HepG2 (cell line): ENCODE data around the gene A3GALT2. TPM values are rescaled to one million over a fixed set of nuclear protein-coding genes. Genes with fewer than 3 reads are reported as not detected.

Experiments used
- ATAC-seq: fragments of 200-7000 bp; cut with Tn5 transposase; 3 replicates; pipeline ENCODE4 v1.9.1; 2020; ENCODE audit warnings: mild to moderate bottlenecking, moderate library complexity
- BruUV-seq: library from RNA; stranded (reverse); fragments of 400-500 nt; replicated peaks from 2 replicates; lab custom pipeline; 2021; lab: Mats Ljungman, UMichigan
- CTCF ChIA-PET: fragments of 300-600 bp; formaldehyde crosslinking; extraction: SDS; loops from one replicate; lab custom pipeline; 2021; ENCODE audit warnings: low total read pairs, inconsistent platforms, low intra/inter-chr PET ratio; lab: Yijun Ruan, JAX
- POLR2A ChIA-PET: fragments of 350-600 bp; sonication (Branson Sonifier 250); formaldehyde crosslinking; loops from one replicate; lab custom pipeline; 2020; ENCODE audit warnings: antibody characterized with exemption, inconsistent platforms; lab: Yijun Ruan, JAX
- DNase-seq: peaks from one replicate; pipeline ENCODE4 v3.0.0-alpha.2; 2015; ENCODE audit warnings: low spot score
- FAIRE-seq: peaks from 3 replicates; lab custom pipeline; 2011; peaks lifted over from hg19 to GRCh38; lab: Jason Lieb, UNC
- H2AFZ ChIP-seq: one replicate; pipeline ENCODE4 v1.6.1; 2011; ENCODE audit warnings: low read length, inconsistent platforms
- H3K27ac ChIP-seq: fragments of 300-600 bp; 3 replicates; pipeline ENCODE4 v1.8.0; 2011; ENCODE audit warnings: mixed run types, mild to moderate bottlenecking, mixed read lengths, low read length, inconsistent platforms; ENCODE audit not compliant: insufficient read depth; ENCODE audit errors: extremely low read length
- H3K27me3 ChIP-seq, 2 experiments: fragments of 200-600 bp in 1 of 2; 2 replicates in 1 of 2; 3 replicates in 1 of 2; pipeline versions ENCODE4 v1.6.0 to v1.8.0; 2011; ENCODE audit warnings: low read length in 2 of 2, mild to moderate bottlenecking in 2 of 2, moderate library complexity in 2 of 2, inconsistent platforms in 1 of 2; ENCODE audit not compliant: insufficient read depth in 2 of 2, control insufficient read depth in 1 of 2
- H3K36me3 ChIP-seq, 2 experiments: fragments of 200-600 bp in 1 of 2; replicated peaks in 1 of 2; 2 replicates in 1 of 2; 3 replicates in 1 of 2; pipeline versions ENCODE4 v1.5.1 to v1.8.0; 2011; ENCODE audit warnings: low read length in 2 of 2, inconsistent platforms in 1 of 2; ENCODE audit not compliant: insufficient read depth in 2 of 2, control insufficient read depth in 1 of 2
- H3K4me1 ChIP-seq: 2 replicates; pipeline ENCODE4 v1.5.1; 2012; ENCODE audit warnings: low read length, inconsistent platforms; ENCODE audit not compliant: insufficient read depth
- H3K4me2 ChIP-seq: 2 replicates; pipeline ENCODE4 v1.6.0; 2011; ENCODE audit warnings: low read depth, low read length, inconsistent platforms
- H3K4me3 ChIP-seq, 3 experiments: fragments of 200-600 bp in 1 of 3; sonication (generic), shearing (Covaris generic) in 1 of 3; replicated peaks in 1 of 3; 2 replicates each; pipeline ENCODE4 v1.5.1; 2011 to 2016; ENCODE audit warnings: low read length in 3 of 3, inconsistent platforms in 2 of 3, low read depth in 2 of 3, mild to moderate bottlenecking in 2 of 3, control low read depth in 1 of 3, mixed read lengths in 1 of 3; ENCODE audit not compliant: insufficient read depth in 1 of 3
- H3K79me2 ChIP-seq: one replicate; pipeline ENCODE4 v1.6.1; 2011; ENCODE audit warnings: low read length, inconsistent platforms; ENCODE audit not compliant: insufficient read depth
- H3K9ac ChIP-seq: 2 replicates; pipeline ENCODE4 v1.6.0; 2011; ENCODE audit warnings: mild to moderate bottlenecking, low read depth, low read length, inconsistent platforms; ENCODE audit not compliant: insufficient read depth
- H3K9me3 ChIP-seq: 2 replicates; pipeline ENCODE4 v1.5.1; 2012; ENCODE audit warnings: mild to moderate bottlenecking, low read length
- H4K20me1 ChIP-seq: 2 replicates; pipeline ENCODE4 v1.6.0; 2011; ENCODE audit warnings: inconsistent platforms, mild to moderate bottlenecking, low read length, moderate library complexity; ENCODE audit not compliant: insufficient read depth
- ARHGAP35 ChIP-seq: sonication (generic); formaldehyde crosslinking; IDR thresholded peaks from 2 replicates; pipeline ENCODE4 v1.9.0; 2022; ENCODE audit warnings: mild to moderate bottlenecking, inconsistent platforms, moderate library complexity, missing genetic modification reagents, borderline replicate concordance
- FOXA1 ChIP-seq, 2 experiments: fragments of 450-650 bp in 1 of 2; sonication (generic) in 1 of 2; formaldehyde crosslinking in 1 of 2; IDR thresholded peaks; 2 replicates each; pipeline versions ENCODE4 v1.4.0 to v1.6.1; 2016 to 2020; ENCODE audit warnings: missing genetic modification reagents in 1 of 2
- HNRNPK ChIP-seq: fragments of 200-400 bp; formaldehyde crosslinking; IDR thresholded peaks from 2 replicates; pipeline ENCODE4 v1.6.1; 2018; ENCODE audit warnings: low read length, low read depth, moderate library complexity, mild to moderate bottlenecking; ENCODE audit not compliant: poor library complexity, severe bottlenecking
- JDP2 ChIP-seq: sonication (generic); formaldehyde crosslinking; IDR thresholded peaks from 2 replicates; pipeline ENCODE4 v1.8.1; 2022; ENCODE audit warnings: missing genetic modification reagents, borderline replicate concordance
- NAIF1 ChIP-seq: sonication (generic); formaldehyde crosslinking; IDR thresholded peaks from 2 replicates; pipeline ENCODE4 v1.5.0; 2020; ENCODE audit warnings: mild to moderate bottlenecking, missing genetic modification reagents, borderline replicate concordance
- PHF21A ChIP-seq: sonication (generic); formaldehyde crosslinking; IDR thresholded peaks from 2 replicates; pipeline ENCODE4 v1.5.0; 2020; ENCODE audit warnings: mild to moderate bottlenecking, missing genetic modification reagents
- ZNF18 ChIP-seq: sonication (generic); formaldehyde crosslinking; IDR thresholded peaks from 2 replicates; pipeline ENCODE4 v1.8.0; 2022; ENCODE audit warnings: mild to moderate bottlenecking, missing genetic modification reagents; ENCODE audit not compliant: insufficient replicate concordance
- ZNF512 ChIP-seq: sonication (generic); formaldehyde crosslinking; IDR thresholded peaks from 2 replicates; pipeline ENCODE4 v1.4.0; 2020; ENCODE audit warnings: mild to moderate bottlenecking, missing genetic modification reagents
- WGBS: methylation state at CpG from one replicate; pipeline ENCODE4 v1.1.6; 2017; ENCODE audit warnings: low lambda C conversion rate; 5-methylcytosine and 5-hydroxymethylcytosine counted together
- in situ Hi-C: cut with HindIII; loops from 2 replicates; pipeline ENCODE4 v1.10.0; 2017; ENCODE audit warnings: low pct_unique_long_range_greater_than_20kb; ENCODE audit not compliant: extremely low pct_ligation_motif_present
- intact Hi-C: fragments of 100-400 bp; cut with micrococcal nuclease; formaldehyde crosslinking; loops from one replicate; pipeline ENCODE4 v1.10.0; 2022; ENCODE audit not compliant: unreplicated experiment
- polyA plus RNA-seq, 8 experiments: library from polyadenylated mRNA; depleted of rRNA in 3 of 8; stranded (reverse) in 7 of 8; unstranded in 1 of 8; fragments of >200 nt; fragmentation: Illumina TruSeq in 4 of 8; extraction: Trizol in 4 of 8; gene quantifications; 2 replicates each; pipeline versions ENCODE4 v1.2.1 to v1.2.3, GENCODE V29; 2011 to 2016; ENCODE audit warnings: low read depth in 4 of 8, missing spikeins in 1 of 8, mixed read lengths in 1 of 8; ENCODE audit not compliant: insufficient read depth in 1 of 8
- total RNA-seq, 5 experiments: library from RNA; depleted of rRNA; stranded (reverse); fragments of >200 nt; fragmentation: Illumina TruSeq; extraction: Trizol; gene quantifications; 2 replicates each; pipeline ENCODE4 v1.2.3, GENCODE V29; 2016; ENCODE audit warnings: low read depth in 1 of 5
- TF ChIP-seq, protein P1 (sequence below): sonication (generic); formaldehyde crosslinking; IDR thresholded peaks from 2 replicates; pipeline ENCODE4 v1.5.1; 2020; ENCODE audit warnings: missing genetic modification reagents, mild to moderate bottlenecking, borderline replicate concordance

A3GALT2 gene
- total and polyA plus RNA-seq, 2 of the 13 experiments (the other 11 are each of a cell fraction or from before 2014, with no cell fraction given): not detected

DNA sequence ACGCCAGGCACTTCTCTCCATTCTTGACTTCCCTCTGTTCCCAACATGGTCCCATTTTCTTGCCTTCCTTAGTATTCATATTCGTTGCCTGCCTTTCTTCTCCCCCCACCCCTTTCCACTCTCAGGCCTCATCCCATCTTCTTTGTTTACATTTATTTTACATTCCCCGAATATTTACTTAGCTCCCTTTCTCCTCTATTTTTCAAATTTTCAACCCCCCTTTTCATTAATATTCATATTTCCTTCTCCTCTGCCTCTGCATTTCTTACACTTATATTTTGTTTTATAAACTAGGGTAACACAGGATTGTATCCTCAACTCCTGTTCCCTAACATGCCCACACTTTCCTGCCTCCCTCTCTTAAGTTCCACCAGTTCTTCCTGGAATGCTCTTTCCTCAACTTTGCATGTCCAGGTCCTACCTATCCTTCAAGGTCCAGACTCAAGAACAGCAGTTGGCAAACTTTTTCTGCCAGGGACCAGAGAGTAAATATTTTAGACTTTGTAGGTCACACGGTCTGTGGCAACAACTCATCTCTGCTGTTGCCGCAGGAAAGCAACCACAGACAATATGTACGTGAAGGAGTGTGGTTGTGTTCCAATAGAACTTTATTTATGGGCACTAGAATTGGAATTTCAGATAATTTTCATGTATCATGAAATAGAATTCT is 29.8 kb upstream of the A3GALT2 start:
- H3K9ac ChIP-seq: peak overlapping the region; percentile 78

More for the DNA sequence above, 29.8 kb upstream of the A3GALT2 start:
- no peak for FAIRE-seq
- CTCF ChIA-PET: interaction anchor here (0.8 kb wide), 1 partner anchor 132 kb away, joined by 3 read pairs; no protein-coding TSS in a partner anchor
- TF ChIP-seq ZNF512 (peak; percentile 47; the same call in 1 of the 2 replicates), NAIF1 (CRISPR knock-in tag) (no peak), FOXA1 (IDR thresholded peaks at IDR 0.05) (peak; percentile 45; the same call in 1 of the 2 replicates), FOXA1 (CRISPR knock-in tag; IDR thresholded peaks at IDR 0.05) (no peak), HNRNPK (peak; percentile 6), JDP2 (CRISPR knock-in tag) (no peak), ARHGAP35 (0 out of 2 replicates have a peak, but pooled peaks have one; percentile 16), ZNF18 (CRISPR knock-in tag) (peak; percentile 27), PHF21A (CRISPR knock-in tag) (no peak)
- TF ChIP-seq, protein P1, sequence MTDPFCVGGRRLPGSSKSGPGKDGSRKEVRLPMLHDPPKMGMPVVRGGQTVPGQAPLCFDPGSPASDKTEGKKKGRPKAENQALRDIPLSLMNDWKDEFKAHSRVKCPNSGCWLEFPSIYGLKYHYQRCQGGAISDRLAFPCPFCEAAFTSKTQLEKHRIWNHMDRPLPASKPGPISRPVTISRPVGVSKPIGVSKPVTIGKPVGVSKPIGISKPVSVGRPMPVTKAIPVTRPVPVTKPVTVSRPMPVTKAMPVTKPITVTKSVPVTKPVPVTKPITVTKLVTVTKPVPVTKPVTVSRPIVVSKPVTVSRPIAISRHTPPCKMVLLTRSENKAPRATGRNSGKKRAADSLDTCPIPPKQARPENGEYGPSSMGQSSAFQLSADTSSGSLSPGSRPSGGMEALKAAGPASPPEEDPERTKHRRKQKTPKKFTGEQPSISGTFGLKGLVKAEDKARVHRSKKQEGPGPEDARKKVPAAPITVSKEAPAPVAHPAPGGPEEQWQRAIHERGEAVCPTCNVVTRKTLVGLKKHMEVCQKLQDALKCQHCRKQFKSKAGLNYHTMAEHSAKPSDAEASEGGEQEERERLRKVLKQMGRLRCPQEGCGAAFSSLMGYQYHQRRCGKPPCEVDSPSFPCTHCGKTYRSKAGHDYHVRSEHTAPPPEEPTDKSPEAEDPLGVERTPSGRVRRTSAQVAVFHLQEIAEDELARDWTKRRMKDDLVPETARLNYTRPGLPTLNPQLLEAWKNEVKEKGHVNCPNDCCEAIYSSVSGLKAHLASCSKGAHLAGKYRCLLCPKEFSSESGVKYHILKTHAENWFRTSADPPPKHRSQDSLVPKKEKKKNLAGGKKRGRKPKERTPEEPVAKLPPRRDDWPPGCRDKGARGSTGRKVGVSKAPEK (CRISPR knock-in tag): 0 out of 2 replicates have a peak, but pooled peaks have one; percentile 6
- TF ChIP-seq, all 625 proteins: peak for 6
- no peaks in the 10 kb centered on the region for H4K20me1 ChIP-seq
- H3K9me3 ChIP-seq: no peaks in the 10 kb centered on the region
- DNase-seq (no peak), ATAC-seq (no peak)
- H3K36me3 ChIP-seq: peaks cover 0 to 1% of the 10 kb centered on the region in 2 experiments; a peak in 1 of 5 replicates
- H3K27me3 ChIP-seq: no peaks in the 10 kb centered on the region; a peak in 1 of 5 replicates
- POLR2A ChIA-PET: interaction anchor here (0.7 to 3.2 kb wide), 5 partner anchors 11 to 55 kb away, joined by 3 to 29 read pairs (median 5); partner anchors contain the start of gene A3GALT2
- H3K4me3 ChIP-seq: peak overlapping the region; percentile 60 to 88 (median 69)
- TSS peak; percentile 34 for BruUV-seq
- WGBS: 36% methylated on average over 6 of the region's 6 CpGs
- peaks cover 60% of the 10 kb centered on the region for H3K4me1 ChIP-seq
- H2AFZ ChIP-seq: no peak overlapping the region
- in situ Hi-C loops (no loop called here), intact Hi-C loops (loop anchor here (1.0 kb wide), 1 partner anchor 8 kb away; no protein-coding TSS in a partner anchor)
- H3K27ac ChIP-seq: peak overlapping the region; percentile 69
- H3K4me2 ChIP-seq: peak overlapping the region; percentile 97
- H3K79me2 ChIP-seq: peaks cover 36% of the 10 kb centered on the region
